UCSD-AML1 (cell line): ENCODE results near the gene MYOC.
"Not testable (repeated sequence)": the region's sequence is repeated elsewhere in the genome, so short reads cannot be mapped to it uniquely, and the experiment has no call there.

Experiments
- DNase-seq: peaks from one replicate; lab custom pipeline; 2025; ENCODE audit not compliant: unreplicated experiment; lab: John Stamatoyannopoulos, UW

The MYOC gene

DNA sequence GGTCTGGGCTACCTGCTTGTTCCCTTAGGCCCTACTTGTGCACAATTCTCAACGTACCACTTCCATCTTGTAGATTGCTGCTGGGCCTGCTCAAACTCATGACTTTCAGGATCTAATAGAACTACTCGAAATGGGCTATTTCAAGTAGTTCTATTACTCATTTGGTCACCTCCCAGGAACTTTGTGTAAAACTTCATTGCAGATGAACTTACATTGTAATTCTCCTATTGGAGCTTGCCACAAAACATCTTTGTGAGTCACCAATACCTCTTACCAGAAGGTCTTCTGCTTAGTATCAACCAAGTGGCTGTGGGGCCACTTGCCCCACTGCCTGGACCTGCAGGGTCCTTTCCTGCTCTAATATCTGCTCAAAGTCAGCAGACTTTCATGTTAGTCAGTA, 41.2 kb downstream of the MYOC start:
- DNase-seq: no peak

DNA sequence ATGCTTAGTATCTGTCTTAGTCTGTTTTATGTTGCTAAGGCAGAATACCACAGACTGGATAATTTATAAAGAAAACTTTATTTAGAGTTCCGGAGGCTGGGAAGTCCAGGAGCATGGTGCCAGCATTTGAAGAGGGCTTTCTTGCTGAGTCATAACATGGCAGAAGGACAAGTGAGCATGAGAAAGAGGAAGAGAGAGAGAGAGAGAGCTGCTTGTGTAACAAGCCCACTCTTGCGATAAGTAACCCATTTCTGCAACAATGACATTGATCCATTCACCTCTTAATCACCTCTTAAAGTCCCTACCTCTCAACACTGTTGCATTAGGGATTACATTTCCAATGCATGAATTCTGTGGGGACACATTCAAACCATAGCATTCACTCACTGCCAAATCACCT, 42.1 kb downstream of the MYOC start:
- no peak for DNase-seq

DNA sequence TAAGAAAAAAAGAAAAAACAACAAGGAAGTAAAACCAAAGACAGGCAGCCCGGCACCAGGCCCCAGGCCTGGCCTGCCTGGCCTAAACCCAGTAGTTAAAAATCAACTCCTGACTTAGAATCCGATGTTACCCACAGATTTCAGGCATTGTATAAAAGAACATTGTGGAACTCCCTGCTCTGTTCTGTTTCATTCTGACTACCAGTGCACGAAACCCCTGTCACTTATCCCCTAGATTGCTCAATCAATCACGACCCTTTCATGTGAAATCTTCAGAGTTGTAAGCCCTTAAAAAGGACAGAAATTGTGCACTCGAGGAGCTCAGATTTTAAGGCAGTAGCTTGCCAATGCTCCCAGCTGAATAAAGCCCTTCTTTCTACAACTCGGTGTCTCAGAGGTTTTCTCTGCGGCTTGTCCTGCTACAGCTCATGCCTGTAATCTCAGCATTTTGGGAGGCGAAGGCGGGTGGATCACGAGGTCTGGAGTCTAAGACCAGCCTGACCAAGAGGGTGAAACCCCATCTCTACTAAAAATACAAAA, 46.0 kb downstream of the MYOC start:
- no peak for DNase-seq

DNA sequence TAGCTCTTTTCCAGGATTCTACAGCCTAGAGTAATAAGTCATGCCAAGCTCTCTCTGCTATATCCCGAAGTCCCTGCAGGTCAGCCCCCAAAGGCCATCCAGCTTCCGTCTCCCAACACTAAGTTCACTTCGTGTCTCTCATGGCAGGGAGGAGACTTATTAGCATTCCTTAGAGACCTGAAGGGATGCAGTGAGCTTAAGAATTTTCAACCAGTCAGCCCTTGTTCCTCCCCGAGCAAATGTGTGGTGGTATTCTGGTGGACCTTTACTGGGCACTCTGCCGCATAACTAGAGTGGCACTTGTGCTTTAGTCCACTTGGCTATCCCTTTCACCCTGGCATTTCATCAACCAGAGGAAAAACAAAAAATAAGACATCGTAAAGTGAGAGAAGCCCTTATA, 49.4 kb downstream of the MYOC start:
- not testable (repeated sequence) for DNase-seq

DNA sequence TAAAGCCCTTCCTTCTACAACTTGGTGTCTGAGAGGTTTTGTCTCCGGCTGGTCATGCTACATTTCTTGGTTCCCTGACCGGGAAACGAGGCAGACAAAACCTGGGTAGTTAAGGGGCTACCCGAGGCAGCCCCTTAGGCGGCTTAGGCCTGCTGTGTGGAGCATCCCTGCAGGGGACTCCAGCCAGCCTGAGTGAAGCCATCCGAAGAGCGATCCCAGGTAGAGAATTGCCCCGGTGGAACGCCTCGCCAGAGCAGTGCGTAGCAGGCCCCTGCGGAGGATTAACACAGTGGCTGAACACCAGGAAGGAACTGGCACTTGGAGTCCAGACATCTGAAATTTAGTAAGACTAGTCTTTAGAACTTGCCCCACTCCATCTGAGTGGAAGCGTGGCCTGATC, 51.6 kb downstream of the MYOC start:
- no peak for DNase-seq

DNA sequence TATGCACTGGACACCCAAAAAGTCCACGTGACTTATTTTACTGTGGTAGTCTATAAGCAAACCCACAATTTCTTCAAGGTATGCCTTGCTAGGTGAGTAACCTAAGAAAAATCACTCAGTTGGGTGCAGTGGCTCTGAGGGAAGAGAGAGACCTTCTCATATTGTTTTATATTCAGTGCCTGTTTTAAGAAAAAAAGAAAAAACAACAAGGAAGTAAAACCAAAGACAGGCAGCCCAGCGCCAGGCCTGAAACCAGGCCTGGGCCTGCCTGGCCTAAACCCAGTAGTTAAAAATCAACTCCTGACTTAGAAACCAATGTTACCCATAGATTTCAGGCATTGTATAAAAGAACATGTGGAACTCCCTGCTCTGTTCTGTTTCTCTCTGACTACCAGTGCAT, 52.2 kb downstream of the MYOC start:
- DNase-seq: not testable (repeated sequence)

DNA sequence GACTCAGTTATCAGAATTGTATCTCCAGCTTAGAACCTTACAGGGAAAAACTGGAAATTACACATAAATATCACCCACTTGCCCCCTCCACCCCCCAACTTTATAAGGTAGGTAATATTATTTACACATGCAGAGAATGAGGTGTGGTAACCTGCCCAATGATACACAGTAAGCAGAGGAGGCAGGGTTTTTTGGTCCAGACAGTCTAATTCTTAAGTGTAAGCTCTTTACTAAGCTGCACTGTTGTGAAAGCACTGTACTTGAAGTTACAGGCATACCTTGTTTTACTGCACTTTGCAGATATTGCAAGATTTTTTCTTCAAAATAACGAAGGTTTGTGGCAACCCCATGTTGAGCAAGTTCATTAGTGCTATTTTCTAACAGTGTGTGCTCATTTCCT, 55.3 kb downstream of the MYOC start:
- no peak for DNase-seq

DNA sequence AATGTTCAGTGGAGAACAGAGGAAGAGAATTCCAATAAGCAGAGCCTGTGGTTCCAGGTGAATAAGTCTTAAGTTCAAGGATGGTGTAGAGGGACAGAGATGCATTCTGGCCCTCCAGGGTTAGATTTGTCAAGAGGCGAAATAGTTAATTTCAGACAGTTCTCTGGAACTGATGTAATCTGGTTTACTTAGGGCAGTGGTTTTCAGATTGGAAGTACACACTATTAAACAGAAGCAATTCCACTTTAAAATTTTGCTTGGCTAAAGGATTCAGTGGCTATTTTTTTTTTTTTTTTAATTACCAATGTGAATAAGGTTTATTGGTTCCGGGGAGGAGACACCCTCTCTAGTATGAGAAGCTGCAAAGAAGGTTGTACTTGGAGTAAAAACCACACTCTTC, 55.8 kb downstream of the MYOC start:
- DNase-seq: no peak

DNA sequence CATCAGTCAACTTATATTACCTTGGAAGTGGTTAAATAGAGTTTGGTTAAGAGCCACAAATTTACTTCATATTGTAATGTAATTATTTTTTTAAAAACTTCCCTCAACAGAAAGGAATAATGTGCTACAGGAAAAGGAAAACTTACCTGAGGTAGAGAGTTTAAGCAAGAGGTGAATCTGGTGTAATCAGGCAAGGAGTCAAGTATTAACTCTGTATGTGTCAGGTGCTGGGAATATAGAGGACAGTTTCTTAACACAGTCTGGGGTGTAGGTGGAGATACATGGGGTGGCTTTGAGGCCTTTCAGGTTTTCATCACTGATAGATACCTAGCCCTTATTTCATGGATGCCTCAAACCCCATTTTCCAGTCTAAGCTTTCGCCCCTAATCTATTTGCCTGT, 56.4 kb downstream of the MYOC start:
- no peak for DNase-seq

DNA sequence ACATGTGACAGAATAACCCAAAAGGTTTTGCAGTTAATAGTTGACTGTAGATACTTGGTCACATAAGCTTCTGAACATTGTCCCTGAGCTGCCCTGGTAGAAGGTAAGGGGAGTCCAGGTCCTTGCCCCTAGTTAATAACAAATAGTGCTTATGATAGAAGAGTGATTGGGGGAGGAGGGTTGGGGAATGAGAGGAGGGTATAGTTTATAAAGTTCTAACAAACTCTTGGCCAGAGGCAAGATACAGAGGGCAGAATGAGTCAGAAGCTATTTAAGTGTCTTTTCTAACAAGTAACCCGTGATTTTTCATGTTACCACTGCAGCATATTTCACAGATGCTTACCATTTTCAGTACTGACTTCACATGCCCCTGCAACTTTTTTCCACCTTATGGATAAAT, 57.2 kb downstream of the MYOC start:
- no peak for DNase-seq

DNA sequence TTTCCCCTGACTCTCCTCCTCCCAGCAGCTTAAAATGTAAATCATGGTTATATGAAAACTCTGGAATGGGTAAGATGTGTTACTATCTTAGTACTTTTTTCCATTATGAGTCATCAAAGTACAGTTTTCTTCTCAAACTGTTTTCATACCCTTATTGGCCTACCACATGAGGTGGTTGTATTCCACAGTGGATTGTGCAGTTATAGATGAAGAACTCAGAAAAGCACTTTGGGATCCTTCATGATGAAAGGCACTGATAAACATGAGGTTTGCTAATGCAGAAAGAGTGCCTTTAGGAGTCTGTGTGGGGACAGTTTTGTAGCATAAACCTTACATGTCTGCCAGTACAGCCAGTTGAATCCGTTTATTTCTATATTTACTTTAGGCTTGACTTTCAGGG, 62.5 kb downstream of the MYOC start:
- DNase-seq: no peak

DNA sequence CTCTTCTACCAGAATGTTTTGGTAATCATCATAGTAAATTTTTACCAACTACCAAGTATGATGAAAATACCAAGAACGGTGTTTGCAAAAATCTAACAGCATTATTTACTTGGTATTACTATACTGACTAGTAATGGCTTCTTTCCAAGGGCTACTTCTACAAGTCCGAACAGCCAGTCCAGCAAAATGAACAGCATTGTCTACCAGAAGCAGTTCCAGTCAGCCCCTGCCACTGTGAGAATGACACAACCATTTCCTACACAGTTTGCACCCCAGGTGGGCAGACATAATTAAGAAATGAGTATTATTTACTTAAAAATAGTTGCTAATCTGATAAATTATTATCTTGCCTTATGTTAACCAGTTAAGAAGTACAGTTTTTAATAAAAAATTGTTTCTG, 64.3 kb downstream of the MYOC start:
- no peak for DNase-seq

DNA sequence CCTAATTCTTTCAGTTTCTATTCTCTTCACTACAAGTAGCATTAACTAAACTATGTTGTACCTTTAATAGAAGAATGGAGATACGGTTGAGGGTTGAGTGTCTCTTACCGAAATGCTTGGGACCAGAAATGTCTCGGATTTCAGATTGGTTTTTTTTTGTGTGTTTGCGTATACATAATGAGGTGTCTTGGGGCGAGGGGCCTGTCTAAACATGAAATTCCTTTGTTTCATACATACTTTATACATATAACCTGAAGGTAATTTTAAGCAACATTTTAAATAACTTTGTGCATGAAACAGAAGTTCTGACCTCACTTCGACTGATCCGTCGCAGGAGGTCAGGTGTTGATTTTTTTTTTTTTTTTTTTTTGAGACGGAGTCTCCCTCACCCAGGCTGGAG, 66.8 kb downstream of the MYOC start:
- DNase-seq: no peak
